SK-N-SH treated with all-trans-retinoic acid at 6 μM for 48 hours (cell line): ENCODE data around the gene METTL25.

Experiments
- ATAC-seq: fragments of 200-7000 bp; cut with Tn5 transposase; 3 replicates; pipeline ENCODE4 v1.9.1; 2020; ENCODE audit warnings: mild to moderate bottlenecking, moderate library complexity
- ARNTL ChIP-seq: fragments of 450-650 bp; formaldehyde crosslinking; IDR thresholded peaks from 2 replicates; pipeline ENCODE4 v1.5.0; 2020; ENCODE audit warnings: low read depth, mild to moderate bottlenecking, moderate library complexity, borderline replicate concordance
- BACH2 ChIP-seq: fragments of 250-450 bp; sonication (Bioruptor Pico); IDR thresholded peaks from 2 replicates; pipeline ENCODE4 v1.9.0; 2021; ENCODE audit warnings: mild to moderate bottlenecking, borderline replicate concordance
- CSDC2 ChIP-seq: fragments of 250-450 bp; sonication (Bioruptor Pico); IDR thresholded peaks from 2 replicates; pipeline ENCODE4 v1.5.0; 2020; ENCODE audit warnings: mild to moderate bottlenecking, moderate library complexity
- CSRNP3 ChIP-seq: fragments of 250-450 bp; sonication (Bioruptor Pico); IDR thresholded peaks from 2 replicates; pipeline ENCODE4 v1.5.1; 2021; ENCODE audit warnings: mild to moderate bottlenecking, moderate library complexity
- ESRRG ChIP-seq: fragments of 250-450 bp; sonication (Bioruptor Pico); IDR thresholded peaks from 2 replicates; pipeline ENCODE4 v1.6.1; 2021; ENCODE audit warnings: mild to moderate bottlenecking
- GLIS3 ChIP-seq: fragments of 250-450 bp; sonication (Bioruptor Pico); IDR thresholded peaks from 2 replicates; pipeline ENCODE4 v1.5.0; 2020; ENCODE audit warnings: mild to moderate bottlenecking, moderate library complexity
- ISL1 ChIP-seq: fragments of 250-450 bp; sonication (Bioruptor Pico); IDR thresholded peaks from 2 replicates; pipeline ENCODE4 v2.1.2; 2022; ENCODE audit warnings: mild to moderate bottlenecking, moderate library complexity
- OSR1 ChIP-seq: fragments of 250-450 bp; sonication (Bioruptor Pico); IDR thresholded peaks from 2 replicates; pipeline ENCODE4 v1.8.0; 2022; ENCODE audit warnings: moderate library complexity, mild to moderate bottlenecking, inconsistent platforms
- PATZ1 ChIP-seq: fragments of 250-450 bp; sonication (Bioruptor Pico); IDR thresholded peaks from 2 replicates; pipeline ENCODE4 v1.8.0; 2020; ENCODE audit warnings: mild to moderate bottlenecking, moderate library complexity, borderline replicate concordance
- RARB ChIP-seq: fragments of 250-450 bp; sonication (Bioruptor Pico); IDR thresholded peaks from 2 replicates; pipeline ENCODE4 v1.8.0; 2021; ENCODE audit warnings: mild to moderate bottlenecking, moderate library complexity
- SNAI2 ChIP-seq: fragments of 250-450 bp; sonication (Bioruptor Pico); IDR thresholded peaks from 2 replicates; pipeline ENCODE4 v1.5.0; 2020; ENCODE audit warnings: mild to moderate bottlenecking, moderate library complexity
- TCF4 ChIP-seq: fragments of 250-450 bp; sonication (Bioruptor Pico); IDR thresholded peaks from 2 replicates; pipeline ENCODE4 v1.8.0; 2021; ENCODE audit warnings: mild to moderate bottlenecking, moderate library complexity, borderline replicate concordance
- TOX ChIP-seq: fragments of 250-450 bp; sonication (Bioruptor Pico); IDR thresholded peaks from 2 replicates; pipeline ENCODE4 v1.8.0; 2021; ENCODE audit warnings: mild to moderate bottlenecking, moderate library complexity, borderline replicate concordance
- TSHZ2 ChIP-seq: fragments of 250-450 bp; sonication (Bioruptor Pico); IDR thresholded peaks from 2 replicates; pipeline ENCODE4 v1.5.0; 2020; ENCODE audit warnings: mild to moderate bottlenecking, moderate library complexity
- ZFP3 ChIP-seq: fragments of 250-450 bp; sonication (Bioruptor Pico); IDR thresholded peaks from 2 replicates; pipeline ENCODE4 v1.5.0; 2020; ENCODE audit warnings: mild to moderate bottlenecking, moderate library complexity
- ZFP30 ChIP-seq: fragments of 450-650 bp; formaldehyde crosslinking; IDR thresholded peaks from 2 replicates; pipeline ENCODE4 v1.5.0; 2022; ENCODE audit warnings: mild to moderate bottlenecking, moderate library complexity
- ZNF8 ChIP-seq: fragments of 450-650 bp; formaldehyde crosslinking; IDR thresholded peaks from 2 replicates; pipeline ENCODE4 v1.5.0; 2020; ENCODE audit warnings: mild to moderate bottlenecking, moderate library complexity
- TF ChIP-seq, protein P1 (sequence below): fragments of 250-450 bp; sonication (Bioruptor Pico); IDR thresholded peaks from 2 replicates; pipeline ENCODE4 v1.8.0; 2021; ENCODE audit warnings: low read depth, mild to moderate bottlenecking, moderate library complexity, borderline replicate concordance
- TF ChIP-seq, protein P2 (sequence below): fragments of 250-450 bp; sonication (Bioruptor Pico); IDR thresholded peaks from 2 replicates; pipeline ENCODE4 v1.5.1; 2020; ENCODE audit warnings: low read depth, mild to moderate bottlenecking, moderate library complexity

The METTL25 gene

DNA sequence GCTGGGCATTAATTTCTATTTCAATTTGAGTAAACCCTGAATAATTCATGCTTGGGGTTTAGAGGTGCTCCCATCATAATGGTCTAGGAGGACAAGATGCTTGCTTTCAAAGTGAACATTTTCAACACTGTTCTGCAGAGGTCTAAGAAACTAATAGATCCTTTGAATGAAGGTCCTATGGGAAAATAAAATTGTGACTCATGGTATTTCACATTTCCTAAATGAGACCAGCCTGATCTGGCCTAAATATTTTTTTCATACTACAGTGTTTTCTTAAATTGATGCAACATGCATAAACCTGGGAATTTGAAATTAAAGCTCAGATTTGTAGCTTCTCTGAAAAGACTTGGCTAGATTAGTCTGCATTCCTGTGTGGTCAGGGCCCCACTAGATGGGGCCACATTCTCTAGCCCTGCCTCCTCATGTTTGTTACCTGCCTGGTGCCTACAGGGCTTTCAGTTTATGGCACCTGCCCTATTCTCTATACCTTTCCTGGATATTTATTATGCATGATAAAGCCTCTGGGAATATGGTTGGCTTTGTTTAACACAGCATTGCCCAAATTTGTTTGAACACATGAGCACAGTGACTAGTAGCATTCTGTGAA is 112.7 kb downstream of the METTL25 start:
- no peak for ATAC-seq
- TF ChIP-seq SNAI2 (CRISPR knock-in tag) (no peak), TSHZ2 (no peak), RARB (no peak), ZFP30 (CRISPR knock-in tag) (no peak), TCF4 (CRISPR knock-in tag) (no peak), ZNF8 (CRISPR knock-in tag) (no peak)

DNA sequence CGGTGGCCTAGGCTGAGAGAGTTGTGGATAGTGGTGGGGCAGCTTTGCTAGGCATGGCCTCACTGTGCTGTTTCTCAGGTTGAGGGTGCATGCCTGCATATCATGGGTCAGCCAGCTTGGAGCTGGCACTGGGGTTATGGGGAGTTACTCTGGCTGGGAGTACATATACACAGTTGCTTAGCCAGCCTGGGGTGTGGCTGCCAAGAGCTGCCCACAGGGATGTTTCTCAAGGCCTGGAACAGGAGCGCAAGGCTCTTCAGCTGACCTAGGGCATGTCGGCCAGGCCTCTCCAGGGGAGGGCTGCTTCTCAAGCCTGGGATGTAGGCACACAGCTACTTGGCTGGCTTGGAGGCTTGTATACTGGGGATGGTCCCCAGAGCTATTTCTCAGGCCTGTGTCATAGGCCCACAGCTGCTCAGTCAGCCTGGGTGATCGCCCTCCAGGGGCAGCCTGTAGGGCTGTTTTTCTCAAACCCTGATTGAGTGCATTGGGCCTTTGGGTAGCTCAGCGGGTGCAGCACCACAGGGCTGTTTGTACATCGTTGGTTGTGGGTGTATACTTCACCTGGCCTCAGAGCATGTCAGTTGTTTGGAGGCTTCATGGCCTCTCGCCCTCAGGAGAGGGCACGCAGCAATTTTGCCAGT is 114.9 kb downstream of the METTL25 start:
- ATAC-seq, result no peak
- TF ChIP-seq OSR1 (CRISPR knock-in tag) (no peak), ZFP30 (CRISPR knock-in tag) (no peak)

DNA sequence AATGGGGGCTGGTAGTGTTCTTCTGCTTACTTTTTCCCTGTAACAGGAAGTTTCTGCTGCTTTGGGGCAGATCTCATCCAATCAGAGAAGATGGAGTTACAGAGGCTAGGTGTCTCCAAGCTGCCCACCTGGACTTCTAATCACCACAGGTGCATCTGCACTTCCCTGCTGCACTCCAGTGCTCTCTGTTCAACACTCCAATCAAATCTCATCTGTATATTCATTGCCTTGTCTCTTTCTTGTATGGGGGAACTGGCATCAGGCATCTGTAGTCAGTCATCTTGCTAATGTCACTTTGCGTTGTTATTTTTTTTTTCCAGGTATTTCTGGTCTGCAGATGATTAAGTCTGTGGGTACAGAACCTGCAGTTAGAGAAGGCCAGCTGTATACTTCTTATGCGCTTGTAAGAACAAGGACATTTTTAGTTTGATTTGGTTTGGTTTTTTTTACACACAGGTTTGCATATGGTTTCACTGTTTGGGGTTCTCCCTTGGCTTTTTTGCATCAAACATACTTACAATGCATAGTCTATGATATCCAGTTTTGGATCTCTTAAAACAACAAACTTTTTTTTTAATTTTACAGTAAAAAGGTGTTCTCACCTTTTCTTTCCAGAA is 116.0 kb downstream of the METTL25 start:
- TF ChIP-seq, protein P1, sequence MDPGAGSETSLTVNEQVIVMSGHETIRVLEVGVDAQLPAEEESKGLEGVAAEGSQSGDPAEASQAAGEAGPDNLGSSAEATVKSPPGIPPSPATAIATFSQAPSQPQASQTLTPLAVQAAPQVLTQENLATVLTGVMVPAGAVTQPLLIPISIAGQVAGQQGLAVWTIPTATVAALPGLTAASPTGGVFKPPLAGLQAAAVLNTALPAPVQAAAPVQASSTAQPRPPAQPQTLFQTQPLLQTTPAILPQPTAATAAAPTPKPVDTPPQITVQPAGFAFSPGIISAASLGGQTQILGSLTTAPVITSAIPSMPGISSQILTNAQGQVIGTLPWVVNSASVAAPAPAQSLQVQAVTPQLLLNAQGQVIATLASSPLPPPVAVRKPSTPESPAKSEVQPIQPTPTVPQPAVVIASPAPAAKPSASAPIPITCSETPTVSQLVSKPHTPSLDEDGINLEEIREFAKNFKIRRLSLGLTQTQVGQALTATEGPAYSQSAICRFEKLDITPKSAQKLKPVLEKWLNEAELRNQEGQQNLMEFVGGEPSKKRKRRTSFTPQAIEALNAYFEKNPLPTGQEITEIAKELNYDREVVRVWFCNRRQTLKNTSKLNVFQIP (CRISPR knock-in tag), result no peak
- TF ChIP-seq ZFP30 (CRISPR knock-in tag), result no peak
- no peak for TF ChIP-seq ISL1 (CRISPR knock-in tag)
- TF ChIP-seq TOX, result no peak
- TF ChIP-seq CSRNP3 (CRISPR knock-in tag), result no peak
- no peak for ATAC-seq

- TF ChIP-seq ESRRG (no peak), BACH2 (CRISPR knock-in tag) (no peak), SNAI2 (CRISPR knock-in tag) (no peak), RARB (no peak), GLIS3 (no peak), ARNTL (no peak), TOX (no peak), PATZ1 (CRISPR knock-in tag) (no peak), CSRNP3 (CRISPR knock-in tag) (no peak), CSDC2 (CRISPR knock-in tag) (no peak), ZFP3 (no peak)
- TF ChIP-seq, protein P2, sequence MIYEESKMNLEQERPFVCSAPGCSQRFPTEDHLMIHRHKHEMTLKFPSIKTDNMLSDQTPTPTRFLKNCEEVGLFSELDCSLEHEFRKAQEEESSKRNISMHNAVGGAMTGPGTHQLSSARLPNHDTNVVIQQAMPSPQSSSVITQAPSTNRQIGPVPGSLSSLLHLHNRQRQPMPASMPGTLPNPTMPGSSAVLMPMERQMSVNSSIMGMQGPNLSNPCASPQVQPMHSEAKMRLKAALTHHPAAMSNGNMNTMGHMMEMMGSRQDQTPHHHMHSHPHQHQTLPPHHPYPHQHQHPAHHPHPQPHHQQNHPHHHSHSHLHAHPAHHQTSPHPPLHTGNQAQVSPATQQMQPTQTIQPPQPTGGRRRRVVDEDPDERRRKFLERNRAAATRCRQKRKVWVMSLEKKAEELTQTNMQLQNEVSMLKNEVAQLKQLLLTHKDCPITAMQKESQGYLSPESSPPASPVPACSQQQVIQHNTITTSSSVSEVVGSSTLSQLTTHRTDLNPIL, result no peak
- TF ChIP-seq, protein P1 (CRISPR knock-in tag), result no peak
- peak; percentile 58 for ATAC-seq
These were observed 116.5 kb downstream of the METTL25 start for GRCh38 chr12:82474798-82475184.
